Lower leg skin (tissue), 4 donors: ENCODE measurements around the gene PIK3R1. TPM values are rescaled to one million over a fixed set of nuclear protein-coding genes. Genes with fewer than 3 reads are reported as not detected.

Experiments
- DNase-seq, 2 donors: peaks; one replicate each; pipeline ENCODE4 v3.0.0-alpha.2; 2019; ENCODE audit warnings: low spot score in 2 of 2
- H3K4me3 ChIP-seq: fragments of 200-600 bp; sonication (generic); 2 replicates; pipeline ENCODE4 v1.5.1; 2017; ENCODE audit warnings: mild to moderate bottlenecking, low read depth; ENCODE audit not compliant: poor library complexity, severe bottlenecking
- CTCF ChIP-seq, 3 donors: fragments of 450-650 bp; IDR thresholded peaks; one replicate each; pipeline ENCODE4 v1.5.1; 2016; ENCODE audit warnings: antibody characterized with exemption in 3 of 3, mild to moderate bottlenecking in 3 of 3, moderate library complexity in 2 of 3
- POLR2A ChIP-seq, 2 donors: fragments of 450-650 bp; IDR thresholded peaks; one replicate each; pipeline ENCODE4 v1.6.1; 2016 to 2017; ENCODE audit warnings: antibody characterized with exemption in 2 of 2, mild to moderate bottlenecking in 1 of 2, moderate library complexity in 1 of 2
- WGBS, 2 donors: methylation state at CpG; one replicate each; pipeline ENCODE4 v1.1.5; 2018; 5-methylcytosine and 5-hydroxymethylcytosine counted together
- intact Hi-C: fragments of 100-400 bp; cut with DNase I; formaldehyde crosslinking; loops from one replicate; pipeline ENCODE4 v1.15.0; 2023; ENCODE audit warnings: low total_unique reads
- total RNA-seq, 4 donors: library from RNA; depleted of rRNA; stranded (reverse); fragments of >200 nt; gene quantifications; one replicate each; pipeline ENCODE4 v1.1.0, GENCODE V29; 2016

PIK3R1 gene
- total RNA-seq, 4 donors from 2014 or later: 102 to 245 (median 137) TPM

- TF ChIP-seq POLR2A (IDR thresholded peaks at IDR 0.05): no peak
- no peak for TF ChIP-seq CTCF (IDR thresholded peaks at IDR 0.05)
- intact Hi-C loops: no loop called here
- no peak for DNase-seq
- H3K4me3 ChIP-seq: no peak overlapping the region
- 88 to 94% methylated on average over 1 of the region's 1 CpG for WGBS, 2 donors
These were observed 109.6 kb downstream of the PIK3R1 start for GRCh38 chr5:68325065-68325580.

GRCh38 chr5:68329554-68330255 is 114.1 kb downstream of the PIK3R1 start:
- TF ChIP-seq CTCF (IDR thresholded peaks at IDR 0.05) (no peak), POLR2A (IDR thresholded peaks at IDR 0.05) (no peak)
- 57 to 61% methylated on average over 6 of the region's 6 CpGs for WGBS, 2 donors
- intact Hi-C loops: no loop called here

GRCh38 chr5:68330574-68330973 is 115.0 kb downstream of the PIK3R1 start:
- TF ChIP-seq POLR2A (IDR thresholded peaks at IDR 0.05) (no peak), CTCF (IDR thresholded peaks at IDR 0.05) (no peak)
- DNase-seq: no peak
- intact Hi-C loops: no loop called here
- 42 to 56% methylated on average over 1 of the region's 1 CpG for WGBS, 2 donors
- no peak overlapping the region for H3K4me3 ChIP-seq

More at GRCh38 chr5:68329554-68330255, 114.1 kb downstream of the PIK3R1 start:
- H3K4me3 ChIP-seq: no peak overlapping the region
- no peak for DNase-seq

- WGBS, 2 donors: 82 to 86% methylated on average over 4 of the region's 4 CpGs
- H3K4me3 ChIP-seq: no peak overlapping the region
- intact Hi-C loops: no loop called here
- no peak for DNase-seq
- no peak for TF ChIP-seq POLR2A (IDR thresholded peaks at IDR 0.05)
- TF ChIP-seq CTCF (IDR thresholded peaks at IDR 0.05): no peak
These were observed 115.9 kb downstream of the PIK3R1 start for GRCh38 chr5:68331192-68332079.

GRCh38 chr5:68332080-68332451 is 116.5 kb downstream of the PIK3R1 start:
- DNase-seq: no peak
- no peak overlapping the region for H3K4me3 ChIP-seq
- 88 to 93% methylated on average over 3 of the region's 3 CpGs for WGBS, 2 donors
- TF ChIP-seq CTCF (IDR thresholded peaks at IDR 0.05): no peak
- no peak for TF ChIP-seq POLR2A (IDR thresholded peaks at IDR 0.05)
- intact Hi-C loops: no loop called here
